ENCODE data around the gene GPER1.
A peak's percentile ranks its signal among the peaks of the same experiment; 100 is the strongest.

The GPER1 gene

DNA sequence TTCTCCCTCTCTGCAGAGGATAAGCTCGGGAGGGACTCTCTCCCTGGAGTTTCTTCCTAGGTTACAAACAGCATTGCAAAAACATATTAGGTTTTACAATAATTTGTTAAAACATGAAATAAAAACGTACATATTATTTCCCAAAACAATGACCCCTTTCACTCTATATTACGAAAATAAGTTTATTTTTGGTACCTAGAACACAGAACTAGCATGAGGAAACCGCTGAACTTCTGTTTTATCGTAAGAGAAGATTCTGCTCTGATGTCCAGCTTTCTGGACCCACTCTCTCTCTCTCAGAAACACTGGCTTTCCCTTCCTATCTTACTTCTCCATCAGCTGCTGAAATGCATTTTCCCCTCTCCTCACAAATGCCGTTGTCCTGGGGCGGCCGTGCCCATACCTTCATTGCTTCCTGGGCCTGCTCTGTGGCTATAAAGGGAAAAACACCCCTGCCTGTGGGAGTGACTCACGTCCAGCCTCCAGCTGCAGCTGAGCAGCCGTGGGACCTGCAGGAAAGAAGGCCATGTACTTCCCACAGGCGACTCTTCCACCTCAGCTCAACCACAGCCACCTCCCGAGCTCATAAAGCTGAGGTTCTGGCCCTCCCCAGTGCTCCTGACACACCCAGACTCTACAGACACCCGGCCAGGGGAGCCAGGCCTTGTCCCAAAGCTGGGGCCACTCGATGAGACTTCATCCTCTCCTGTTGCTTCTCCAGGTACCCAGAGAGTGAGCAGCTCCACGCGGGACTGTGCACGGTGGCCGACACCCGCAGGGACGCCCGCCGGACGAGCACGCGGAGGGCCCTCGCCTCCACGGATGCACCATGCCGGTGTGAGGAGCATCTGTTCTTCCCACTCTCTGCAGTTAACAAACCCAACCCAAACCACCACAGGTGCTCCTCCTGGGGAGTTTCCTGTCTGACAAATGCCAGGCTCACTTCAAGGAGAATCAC, 3.1 kb downstream of the GPER1 start:
- in situ Hi-C loops (cut with HindIII; ENCODE audit: low sequenced_read_pairs): no loop called here
- TF ChIP-seq, protein P1, sequence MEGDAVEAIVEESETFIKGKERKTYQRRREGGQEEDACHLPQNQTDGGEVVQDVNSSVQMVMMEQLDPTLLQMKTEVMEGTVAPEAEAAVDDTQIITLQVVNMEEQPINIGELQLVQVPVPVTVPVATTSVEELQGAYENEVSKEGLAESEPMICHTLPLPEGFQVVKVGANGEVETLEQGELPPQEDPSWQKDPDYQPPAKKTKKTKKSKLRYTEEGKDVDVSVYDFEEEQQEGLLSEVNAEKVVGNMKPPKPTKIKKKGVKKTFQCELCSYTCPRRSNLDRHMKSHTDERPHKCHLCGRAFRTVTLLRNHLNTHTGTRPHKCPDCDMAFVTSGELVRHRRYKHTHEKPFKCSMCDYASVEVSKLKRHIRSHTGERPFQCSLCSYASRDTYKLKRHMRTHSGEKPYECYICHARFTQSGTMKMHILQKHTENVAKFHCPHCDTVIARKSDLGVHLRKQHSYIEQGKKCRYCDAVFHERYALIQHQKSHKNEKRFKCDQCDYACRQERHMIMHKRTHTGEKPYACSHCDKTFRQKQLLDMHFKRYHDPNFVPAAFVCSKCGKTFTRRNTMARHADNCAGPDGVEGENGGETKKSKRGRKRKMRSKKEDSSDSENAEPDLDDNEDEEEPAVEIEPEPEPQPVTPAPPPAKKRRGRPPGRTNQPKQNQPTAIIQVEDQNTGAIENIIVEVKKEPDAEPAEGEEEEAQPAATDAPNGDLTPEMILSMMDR (IDR thresholded peaks at IDR 0.05; ENCODE audit: low read depth, low read length): no peak
- peak; percentile 36 for DNase-seq (ENCODE audit: low read depth, low spot score)
- H3K4me3 ChIP-seq (ENCODE audit: low read depth, low read length): no peak overlapping the region

GRCh38 chr7:1091644-1092027, 3.7 kb downstream of the GPER1 start:
- TF ChIP-seq, protein P1 (IDR thresholded peaks at IDR 0.05; ENCODE audit: low read depth, low read length): no peak
- DNase-seq (ENCODE audit: low read depth, low spot score): no peak
- in situ Hi-C loops (cut with HindIII; ENCODE audit: low sequenced_read_pairs): no loop called here
- H3K4me3 ChIP-seq (ENCODE audit: low read depth, low read length): no peak overlapping the region

DNA sequence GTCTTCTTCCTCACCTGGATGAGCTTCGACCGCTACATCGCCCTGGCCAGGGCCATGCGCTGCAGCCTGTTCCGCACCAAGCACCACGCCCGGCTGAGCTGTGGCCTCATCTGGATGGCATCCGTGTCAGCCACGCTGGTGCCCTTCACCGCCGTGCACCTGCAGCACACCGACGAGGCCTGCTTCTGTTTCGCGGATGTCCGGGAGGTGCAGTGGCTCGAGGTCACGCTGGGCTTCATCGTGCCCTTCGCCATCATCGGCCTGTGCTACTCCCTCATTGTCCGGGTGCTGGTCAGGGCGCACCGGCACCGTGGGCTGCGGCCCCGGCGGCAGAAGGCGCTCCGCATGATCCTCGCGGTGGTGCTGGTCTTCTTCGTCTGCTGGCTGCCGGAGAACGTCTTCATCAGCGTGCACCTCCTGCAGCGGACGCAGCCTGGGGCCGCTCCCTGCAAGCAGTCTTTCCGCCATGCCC, 4.3 kb downstream of the GPER1 start:
- H3K4me3 ChIP-seq (ENCODE audit: low read depth, low read length): no peak overlapping the region
- DNase-seq (ENCODE audit: low read depth, low spot score): no peak
- TF ChIP-seq, protein P1 (IDR thresholded peaks at IDR 0.05; ENCODE audit: low read depth, low read length): no peak
- in situ Hi-C loops (cut with HindIII; ENCODE audit: low sequenced_read_pairs): no loop called here

- H3K4me3 ChIP-seq (ENCODE audit: low read depth, low read length): no peak overlapping the region
- in situ Hi-C loops (cut with HindIII; ENCODE audit: low sequenced_read_pairs): no loop called here
- TF ChIP-seq, protein P1 (IDR thresholded peaks at IDR 0.05; ENCODE audit: low read depth, low read length): no peak
- DNase-seq (ENCODE audit: low read depth, low spot score): no peak
Measured at GRCh38 chr7:1092806-1093501, 5.0 kb downstream of the GPER1 start.

DNA sequence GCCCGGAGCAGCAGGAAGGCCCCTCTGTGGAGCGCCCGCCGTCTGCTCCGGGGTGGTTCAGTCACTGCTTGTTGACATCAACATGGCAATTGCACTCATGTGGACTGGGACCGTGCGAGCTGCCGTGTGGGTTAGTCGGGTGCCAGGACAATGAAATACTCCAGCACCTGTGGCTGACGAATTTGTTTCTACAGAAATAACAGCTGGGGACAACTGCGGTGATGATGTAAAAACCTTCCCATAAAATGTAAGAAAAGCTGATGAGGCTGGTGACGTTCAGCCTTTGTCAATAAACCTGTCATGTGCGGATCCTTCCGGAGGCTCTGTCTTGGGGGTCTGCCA, 5.6 kb downstream of the GPER1 start:
- TF ChIP-seq, protein P1 (IDR thresholded peaks at IDR 0.05; ENCODE audit: low read depth, low read length): no peak
- no peak for DNase-seq (ENCODE audit: low read depth, low spot score)
- in situ Hi-C loops (cut with HindIII; ENCODE audit: low sequenced_read_pairs): no loop called here
- no peak overlapping the region for H3K4me3 ChIP-seq (ENCODE audit: low read depth, low read length)

DNA sequence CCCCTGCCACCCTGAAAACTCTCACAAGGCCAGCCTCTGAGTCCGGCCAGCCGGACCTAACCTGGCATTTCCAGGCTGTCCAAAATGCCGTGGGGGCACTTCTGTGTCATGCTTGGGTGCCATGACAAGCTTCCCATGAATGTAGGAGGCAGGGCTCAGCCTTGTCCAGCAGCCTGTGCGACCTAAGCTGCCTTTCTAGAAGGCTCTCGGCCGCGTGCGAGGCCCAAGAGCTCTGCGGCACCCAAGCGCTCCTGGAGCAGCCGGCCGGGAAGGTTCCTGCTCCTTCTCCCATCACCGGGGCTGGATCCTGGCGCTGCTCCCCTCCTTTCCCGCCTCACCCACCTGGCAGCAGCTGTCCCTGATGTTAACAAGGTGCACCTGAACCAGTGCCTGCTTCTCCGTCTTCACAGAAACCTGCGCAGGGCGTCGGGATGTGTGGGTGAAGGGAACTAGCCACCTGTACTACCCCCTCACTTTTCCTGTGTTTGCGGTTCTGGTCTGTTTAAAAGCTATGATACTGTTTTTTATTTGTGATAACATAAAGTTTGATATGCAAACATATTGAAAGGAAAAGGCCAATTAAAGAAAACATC, 6.1 kb downstream of the GPER1 start:
- TF ChIP-seq, protein P1 (IDR thresholded peaks at IDR 0.05; ENCODE audit: low read depth, low read length): no peak
- no peak overlapping the region for H3K4me3 ChIP-seq (ENCODE audit: low read depth, low read length)
- DNase-seq (ENCODE audit: low read depth, low spot score): no peak
- in situ Hi-C loops (cut with HindIII; ENCODE audit: low sequenced_read_pairs): no loop called here
